HL-60 (cell line): ENCODE measurements around the gene AFF1.

Experiments used
- CTCF ChIP-seq: IDR thresholded peaks from one replicate; pipeline ENCODE4 v1.5.1; 2011; ENCODE audit warnings: low read length, control low read depth, inconsistent platforms; ENCODE audit not compliant: insufficient read depth
- GABPA ChIP-seq: IDR thresholded peaks from 2 replicates; pipeline ENCODE4 v1.6.1; 2012; ENCODE audit warnings: low read depth
- POLR2AphosphoS5 ChIP-seq: IDR thresholded peaks from 2 replicates; pipeline ENCODE4 v1.6.1; 2012; ENCODE audit warnings: low read depth
- REST ChIP-seq: IDR thresholded peaks from 2 replicates; pipeline ENCODE4 v1.6.1; 2012; ENCODE audit warnings: low read depth; ENCODE audit not compliant: insufficient replicate concordance

GRCh38 chr4:87045234-87045558 lies 110.4 kb downstream of the AFF1 start:
- TF ChIP-seq CTCF (no peak), GABPA (no peak), REST (no peak), POLR2AphosphoS5 (no peak)
